ENCODE measurements around the gene MED20.
A peak's percentile ranks its signal among the peaks of the same experiment; 100 is the strongest.

Gene MED20

DNA sequence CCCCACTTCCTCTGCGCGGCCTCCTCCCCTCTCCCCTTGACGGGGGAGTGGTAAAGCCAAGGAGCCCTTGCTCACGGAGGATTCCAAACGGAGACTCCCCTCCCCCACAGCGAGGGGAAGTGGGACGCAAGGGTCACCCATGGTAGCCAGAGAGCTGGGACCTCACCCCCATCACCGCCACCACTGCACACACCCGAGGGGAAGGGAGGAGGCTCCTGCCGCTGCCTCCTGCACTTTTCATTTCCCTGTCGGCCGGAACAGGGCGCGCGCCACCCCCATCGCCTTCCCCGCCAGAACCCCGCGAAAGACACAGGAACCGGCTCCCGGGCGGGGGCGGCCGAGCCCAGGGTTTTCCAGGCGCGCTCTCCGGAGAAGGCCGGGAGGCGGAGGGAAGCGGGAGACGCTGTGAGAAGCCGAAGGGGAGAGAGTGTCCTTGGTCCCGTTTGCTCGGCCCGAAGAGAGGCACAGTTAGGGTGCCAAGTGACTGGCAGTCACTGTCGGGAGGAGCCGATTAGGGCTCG, 19.9 kb upstream of the MED20 start:
- DNase-seq, result peak; percentile 63

DNA sequence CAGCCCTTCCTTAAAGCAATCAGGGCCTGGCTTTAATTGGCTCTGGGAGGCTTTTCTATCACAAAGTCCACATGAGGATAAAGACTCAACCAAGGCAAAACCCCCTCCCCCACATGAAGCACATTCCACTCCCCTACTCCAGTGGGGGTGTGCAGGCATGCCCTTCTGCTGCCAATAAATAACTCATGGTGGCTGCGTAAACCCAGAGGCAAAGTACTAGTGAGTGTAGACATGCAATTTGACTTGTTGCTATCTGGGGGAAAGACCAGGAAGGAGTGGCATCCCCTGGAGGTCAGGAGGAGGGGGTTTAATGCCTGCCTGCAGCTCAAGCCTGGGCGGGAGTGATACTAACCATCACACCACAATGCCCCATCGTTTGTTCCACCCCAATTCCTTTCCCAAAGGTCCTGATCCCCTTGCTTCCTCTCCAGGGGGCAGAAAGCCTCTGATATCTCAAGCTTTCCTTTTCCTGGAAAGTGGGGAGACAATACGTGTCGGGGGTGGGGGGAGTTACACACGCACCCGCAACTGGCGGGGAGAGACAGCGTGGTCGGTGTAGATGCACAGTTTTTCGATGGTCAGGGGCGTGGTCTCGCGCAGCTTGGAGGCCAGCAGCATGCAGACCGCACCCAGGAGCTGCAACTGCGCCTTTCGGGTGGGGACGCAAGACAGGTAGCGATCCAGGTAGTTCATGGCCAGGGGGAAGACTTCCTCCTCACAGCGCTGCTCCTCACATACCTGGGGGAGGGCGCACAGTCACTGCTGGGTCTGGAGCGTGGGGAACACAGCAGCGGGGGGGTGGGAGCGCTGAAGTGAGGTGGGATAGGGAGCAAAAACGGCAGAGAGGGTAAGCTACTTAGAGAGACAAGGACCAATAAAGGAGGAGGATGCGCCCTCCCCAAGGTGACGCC, 19.2 kb upstream of the MED20 start:
- DNase-seq, result peak; percentile 11

DNA sequence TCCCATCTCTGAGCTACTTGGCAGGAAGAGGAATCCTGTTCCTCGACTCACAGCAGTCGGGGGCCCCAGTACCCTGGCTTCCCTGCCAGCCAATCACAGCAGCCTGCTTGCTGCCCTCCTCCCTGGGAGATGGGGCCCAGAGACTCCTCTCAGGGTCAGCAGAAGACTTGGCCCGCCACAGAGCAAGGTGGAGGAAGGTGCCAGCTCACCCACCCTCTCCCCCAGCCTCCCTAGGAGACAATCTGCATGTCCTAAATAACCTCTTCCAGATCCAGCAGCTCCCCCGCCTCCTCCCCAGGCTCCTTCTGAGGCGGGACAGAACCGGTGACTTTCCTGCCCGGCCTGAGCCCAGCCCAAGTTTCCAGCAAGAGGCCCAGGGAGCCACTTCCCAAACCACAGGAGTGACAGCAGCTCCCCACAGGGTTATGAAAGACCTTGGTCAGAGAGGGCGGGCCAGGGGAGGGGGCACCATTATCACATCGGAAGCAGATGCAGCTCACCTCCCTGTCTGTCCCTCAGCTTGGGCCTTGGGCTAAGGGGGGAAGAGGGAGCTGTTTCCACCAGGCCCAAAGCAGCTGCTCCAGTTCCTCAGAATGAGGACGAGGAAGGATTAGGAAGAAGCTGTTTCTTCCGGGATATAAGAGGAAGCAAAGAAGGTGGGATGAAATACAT, 18.4 kb upstream of the MED20 start:
- peak; percentile 32 for DNase-seq

DNA sequence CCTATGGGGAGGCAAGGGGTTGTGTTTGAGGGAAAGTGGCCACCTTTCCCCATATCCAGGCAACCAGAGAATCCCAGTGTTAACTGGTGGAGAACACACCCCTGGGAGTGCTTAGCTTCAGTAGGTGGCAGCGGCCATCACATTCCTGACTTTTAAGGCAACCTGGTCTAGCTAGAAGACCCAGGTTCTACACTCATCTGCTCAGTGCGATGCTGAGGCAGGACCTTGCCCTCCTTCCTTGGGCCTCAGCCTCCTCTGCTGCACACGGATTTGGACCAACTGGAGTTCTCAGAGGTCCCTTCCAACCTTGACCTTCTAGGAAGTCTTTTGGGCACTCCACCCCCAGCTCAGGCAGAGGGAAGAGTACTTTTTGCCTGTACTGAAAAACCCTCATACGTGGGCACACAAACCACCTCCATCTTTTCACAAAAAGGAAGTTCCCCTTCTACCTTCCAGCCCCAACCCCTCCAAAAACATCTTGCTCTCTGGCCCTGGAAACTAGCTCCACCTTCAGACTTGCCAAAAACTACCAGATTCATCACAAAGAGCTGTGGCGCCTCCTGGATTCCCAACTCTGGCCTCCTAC, 17.7 kb upstream of the MED20 start:
- peak; percentile 9 for DNase-seq

DNA sequence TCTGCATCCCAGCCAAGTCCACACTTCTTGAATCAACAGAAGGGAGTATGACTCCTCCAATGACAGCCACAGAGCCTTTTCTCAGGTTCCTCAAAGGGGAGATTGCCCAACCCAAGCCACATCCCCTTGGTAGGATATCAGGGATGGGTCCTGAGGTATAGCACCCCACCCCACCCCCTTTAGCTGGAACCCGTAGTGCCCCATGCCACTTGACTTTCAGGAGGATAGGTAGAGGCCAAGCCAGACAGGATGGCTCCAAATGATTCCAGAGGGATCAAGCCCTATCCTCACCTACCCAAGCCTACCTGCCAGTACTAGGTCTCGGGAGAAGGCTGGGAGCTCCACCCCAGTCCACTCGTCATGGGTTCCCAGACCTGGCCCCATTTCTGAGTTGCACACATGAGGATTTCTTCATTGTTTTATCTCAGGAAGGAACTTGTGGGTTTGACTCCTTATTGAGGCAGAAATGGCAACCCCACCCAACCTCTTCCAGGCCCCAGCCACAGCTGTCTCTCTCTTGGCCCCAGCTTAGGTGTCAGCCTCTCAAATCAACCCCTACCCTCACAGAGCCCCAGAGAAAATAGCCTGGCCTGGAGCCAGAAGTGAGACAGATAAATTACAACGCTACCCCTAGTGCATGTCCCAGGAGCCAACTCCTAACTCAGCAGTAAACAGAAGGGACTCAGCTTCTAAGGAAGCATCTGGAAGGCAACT, 17.1 kb upstream of the MED20 start:
- DNase-seq, result peak; percentile 78

DNA sequence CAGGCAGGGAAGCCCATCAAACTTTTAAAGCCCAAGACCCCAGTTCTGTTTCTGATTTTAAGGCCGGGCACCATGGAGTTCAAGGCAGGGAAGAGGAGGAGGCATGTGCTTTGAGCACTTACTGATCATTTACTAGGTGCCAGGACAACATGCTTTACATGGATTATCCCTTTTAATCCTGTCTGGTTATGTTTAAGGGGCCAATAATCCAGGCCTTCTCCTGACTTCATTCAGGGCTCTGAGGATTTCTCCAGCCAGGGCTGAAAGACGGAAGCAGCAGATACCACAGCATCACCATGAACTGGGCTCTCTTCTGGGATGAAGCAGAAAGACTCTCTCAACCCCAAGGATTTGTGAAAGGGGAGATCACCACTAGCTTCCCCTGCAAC, 16.5 kb upstream of the MED20 start:
- DNase-seq, result no peak

DNA sequence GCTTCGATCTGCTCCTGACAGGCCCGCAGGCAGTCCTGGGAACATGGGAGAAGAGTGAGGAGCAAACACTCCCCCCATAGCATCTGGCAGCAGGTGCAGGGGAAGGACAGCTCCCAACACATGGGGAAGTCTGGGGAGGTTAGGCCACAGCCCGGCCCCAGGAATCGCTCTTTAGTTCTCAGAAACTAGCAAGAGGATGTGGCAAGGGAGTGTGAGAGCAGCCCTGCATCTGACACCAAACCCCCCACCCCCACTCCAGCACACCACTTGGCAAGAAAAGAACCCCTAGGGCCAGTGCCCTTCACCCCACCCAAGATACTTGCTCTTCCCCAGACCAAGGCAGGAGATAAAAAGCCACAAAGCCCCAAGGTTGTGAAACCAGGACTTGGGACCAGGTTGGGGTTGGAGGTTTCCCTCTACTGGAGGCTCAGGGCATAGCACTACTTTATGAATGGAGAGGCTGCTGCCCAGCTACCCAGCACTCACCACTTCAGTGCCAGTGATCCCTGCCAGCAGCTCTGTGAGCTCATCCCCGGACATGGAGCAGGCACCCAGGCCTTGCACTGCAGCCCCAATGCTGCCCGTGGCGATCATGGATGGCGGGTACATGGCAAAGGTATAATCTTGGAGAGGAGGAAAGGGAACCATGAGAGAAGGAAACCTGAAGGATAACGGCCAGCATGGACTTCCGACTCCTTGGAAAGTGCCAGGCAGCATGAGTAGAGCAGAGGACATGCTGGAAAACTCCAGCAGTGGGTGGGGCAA, 15.3 kb upstream of the MED20 start:
- DNase-seq, result peak; percentile 69

DNA sequence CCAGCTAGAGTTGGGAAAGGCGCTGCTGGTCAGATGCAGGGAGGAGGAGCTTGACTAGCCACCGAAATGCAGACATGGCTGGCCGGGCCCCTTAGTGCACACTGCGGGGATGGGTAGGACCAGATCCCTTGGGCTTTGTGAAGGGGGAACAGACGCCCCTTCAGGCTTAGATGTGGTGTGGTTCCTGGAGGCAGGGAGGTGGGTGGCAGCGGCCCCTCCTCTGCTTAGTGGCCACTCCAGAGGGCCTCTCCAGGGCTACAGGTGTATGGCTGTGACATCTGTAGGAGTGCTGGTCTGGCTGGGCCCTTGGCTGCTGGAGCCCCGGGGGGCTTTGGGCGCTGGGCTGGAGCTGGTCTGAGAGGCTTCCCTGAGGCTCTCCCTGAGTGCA, 14.7 kb upstream of the MED20 start:
- DNase-seq, result no peak

DNA sequence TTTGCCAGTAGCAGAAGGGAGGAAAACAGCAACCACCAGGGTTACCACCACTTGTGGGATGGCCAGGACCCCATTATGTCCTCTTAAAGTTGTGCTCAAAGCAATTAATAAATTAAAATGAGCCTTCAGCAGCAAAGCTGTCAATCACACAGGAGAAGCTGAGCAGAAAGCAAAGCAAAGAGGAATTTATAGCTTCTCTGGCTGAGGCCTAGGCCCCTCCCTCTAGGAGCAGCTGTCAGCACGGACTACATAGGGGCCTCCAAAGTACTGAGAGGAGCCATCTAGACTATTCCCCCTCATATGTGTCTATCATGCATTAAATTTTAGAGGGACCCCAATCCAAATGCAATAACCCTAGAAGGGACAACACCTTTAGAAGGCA, 14.2 kb upstream of the MED20 start:
- DNase-seq, result no peak

DNA sequence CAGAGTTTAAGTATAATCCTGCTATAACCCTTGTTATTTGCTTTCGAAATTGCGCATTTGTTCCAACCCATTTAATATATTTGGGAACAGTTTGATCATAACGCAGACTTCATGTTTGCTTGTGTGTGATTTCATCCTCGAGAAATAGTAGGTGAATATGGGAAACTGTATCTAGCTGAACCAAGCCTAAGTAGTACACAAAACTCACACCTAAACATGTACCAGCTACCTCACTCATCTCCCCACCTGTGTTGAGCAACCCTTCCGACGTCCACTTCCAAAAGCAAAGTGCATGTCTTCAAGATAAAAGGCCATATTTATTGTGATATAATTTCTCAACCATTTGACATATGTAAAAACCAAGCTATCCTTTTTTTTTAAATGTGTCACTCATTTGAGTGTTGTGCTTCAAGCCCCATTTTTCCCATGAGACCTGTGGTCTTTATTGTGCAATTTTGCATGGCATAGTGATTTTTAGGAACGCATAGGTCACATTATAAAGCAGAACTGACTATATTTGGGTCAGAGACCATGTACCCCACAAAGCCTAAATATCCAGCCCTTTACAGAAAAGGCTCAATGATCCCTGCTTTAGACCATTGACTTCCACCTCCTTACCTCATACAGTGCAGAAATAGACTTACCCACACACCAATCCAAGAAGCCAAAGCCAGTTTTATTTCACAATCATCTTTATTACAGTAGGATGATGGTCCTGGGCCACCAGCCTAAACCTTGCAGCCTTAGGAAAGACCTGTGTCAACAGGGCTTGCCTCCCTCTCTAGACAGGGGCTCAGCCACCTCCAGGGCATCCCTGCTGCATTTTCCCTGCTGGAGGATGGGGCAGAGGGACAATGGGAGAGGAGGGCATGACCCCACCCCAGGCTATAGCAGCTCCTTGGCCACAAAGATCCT, 13.6 kb upstream of the MED20 start:
- no peak for DNase-seq

DNA sequence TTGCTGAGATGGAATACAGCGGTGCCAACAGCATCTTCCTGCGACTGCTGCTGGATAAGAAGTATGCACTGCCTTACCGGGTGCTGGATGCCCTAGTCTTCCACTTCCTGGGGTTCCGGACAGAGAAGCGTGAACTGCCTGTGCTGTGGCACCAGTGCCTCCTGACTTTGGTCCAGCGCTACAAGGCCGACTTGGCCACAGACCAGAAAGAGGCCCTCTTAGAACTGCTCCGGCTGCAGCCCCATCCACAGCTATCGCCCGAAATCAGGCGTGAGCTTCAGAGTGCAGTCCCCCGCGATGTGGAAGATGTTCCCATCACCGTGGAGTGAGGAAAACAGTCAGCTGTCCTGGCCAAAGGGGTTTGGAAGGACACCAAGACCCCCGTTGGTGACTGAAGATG, 11.4 kb upstream of the MED20 start:
- DNase-seq, result no peak

DNA sequence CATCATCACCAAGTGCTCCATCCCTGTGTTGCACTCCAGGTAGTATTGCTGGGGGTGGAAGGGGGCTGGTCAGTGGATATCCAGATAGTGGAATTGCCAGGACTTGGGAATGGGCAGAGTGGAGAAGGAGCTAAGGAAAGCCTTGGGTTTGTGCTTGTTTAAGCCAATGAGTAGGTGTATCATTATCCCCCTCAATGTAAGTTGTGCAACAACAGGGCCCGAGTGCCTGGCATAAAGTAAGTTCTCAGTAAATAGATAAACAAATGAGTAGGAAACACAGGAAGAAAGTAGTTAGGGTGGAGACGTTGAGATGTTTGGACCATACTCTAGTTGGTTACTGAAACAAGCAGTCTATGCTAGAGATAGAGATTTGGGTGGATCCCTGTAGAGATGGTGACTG, 10.9 kb upstream of the MED20 start:
- no peak for DNase-seq

DNA sequence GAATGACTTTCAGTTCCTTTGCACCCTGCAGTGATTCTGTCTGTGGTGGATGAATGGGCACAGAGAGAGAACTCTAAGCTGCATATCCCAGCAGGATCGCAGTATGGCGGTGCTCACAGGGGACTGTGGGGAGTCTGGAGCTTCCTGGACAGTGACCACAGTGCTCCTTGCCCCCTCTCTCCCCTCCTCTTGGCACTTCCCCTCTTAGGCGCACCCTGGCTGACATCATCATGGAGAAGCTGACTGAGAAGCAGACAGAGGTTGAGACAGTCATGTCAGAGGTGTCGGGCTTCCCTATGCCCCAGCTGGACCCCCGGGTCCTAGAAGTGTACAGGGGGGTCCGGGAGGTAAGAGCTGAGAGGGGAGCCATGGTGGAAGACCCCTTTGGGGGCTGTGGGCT, 9.0 kb upstream of the MED20 start:
- DNase-seq, result no peak

DNA sequence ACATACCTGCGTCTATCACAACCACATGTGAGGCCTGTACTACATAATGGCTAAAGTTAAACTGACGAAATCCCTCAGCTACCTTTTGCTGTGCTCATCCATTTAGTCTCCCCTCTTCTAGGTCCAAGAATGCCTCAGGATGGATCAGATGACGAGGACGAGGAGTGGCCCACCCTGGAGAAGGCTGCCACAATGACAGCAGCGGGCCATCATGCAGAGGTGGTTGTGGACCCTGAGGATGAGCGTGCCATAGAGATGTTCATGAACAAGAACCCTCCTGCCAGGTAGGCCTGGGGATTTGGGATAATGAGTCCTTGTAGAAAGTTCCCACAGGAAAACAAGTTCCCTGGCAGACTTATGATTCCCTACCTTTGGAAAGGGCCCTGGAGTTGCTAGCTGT, 6.3 kb upstream of the MED20 start:
- no peak for DNase-seq

DNA sequence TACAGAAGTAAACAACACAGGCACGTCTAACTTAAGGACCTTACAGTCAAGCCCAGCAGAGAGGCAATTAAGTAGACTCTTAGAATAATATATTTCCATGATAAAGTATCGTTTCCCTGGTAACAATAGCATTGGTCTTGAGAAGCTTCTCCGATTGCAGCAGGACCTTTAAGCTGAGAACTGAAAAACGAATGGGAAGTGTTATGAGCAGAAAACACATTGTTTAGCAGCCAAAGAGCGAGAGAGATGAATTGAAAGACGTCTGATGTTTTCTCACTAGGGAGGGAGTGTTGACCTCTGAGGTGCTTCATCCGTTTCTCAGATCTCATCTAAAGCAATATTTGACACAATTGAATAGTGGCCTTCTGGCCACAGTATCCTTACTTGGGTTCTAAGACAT, 1.2 kb upstream of the MED20 start:
- DNase-seq, result no peak

DNA sequence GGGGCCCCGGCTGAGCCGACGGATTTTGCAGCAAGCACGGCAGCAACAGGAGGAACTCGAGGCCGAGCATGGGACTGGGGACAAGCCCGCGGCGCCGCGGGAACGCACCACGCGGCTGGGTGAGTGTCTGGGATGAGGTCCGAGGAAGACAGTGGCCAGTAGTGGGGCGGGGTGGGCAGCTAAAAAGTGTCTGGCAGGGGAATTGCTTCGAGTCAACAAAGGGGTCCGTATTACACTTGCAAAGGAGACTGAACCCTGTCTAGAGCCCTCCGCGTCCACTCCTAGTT, 716 bp upstream of the MED20 start:
- DNase-seq, result no peak

DNA sequence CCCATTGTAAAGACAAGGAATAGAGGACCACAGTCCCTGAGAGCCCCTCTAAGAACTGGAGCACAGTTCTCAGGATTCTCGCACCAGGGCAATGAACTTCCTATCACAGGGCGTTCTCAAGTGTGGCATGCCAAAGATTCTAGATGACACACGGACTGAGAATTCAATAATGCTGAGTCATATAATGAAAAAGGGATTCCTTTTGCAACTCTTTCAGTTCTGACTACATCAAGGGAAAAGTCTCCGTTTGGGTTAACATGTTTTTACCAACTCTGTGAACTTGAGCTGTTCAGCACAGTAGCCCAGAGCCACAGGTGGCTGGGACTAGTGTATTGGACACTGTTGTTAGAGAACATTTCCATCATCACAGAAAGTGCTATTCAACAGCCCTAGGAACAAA, 3.4 kb downstream of the MED20 start:
- no peak for DNase-seq

DNA sequence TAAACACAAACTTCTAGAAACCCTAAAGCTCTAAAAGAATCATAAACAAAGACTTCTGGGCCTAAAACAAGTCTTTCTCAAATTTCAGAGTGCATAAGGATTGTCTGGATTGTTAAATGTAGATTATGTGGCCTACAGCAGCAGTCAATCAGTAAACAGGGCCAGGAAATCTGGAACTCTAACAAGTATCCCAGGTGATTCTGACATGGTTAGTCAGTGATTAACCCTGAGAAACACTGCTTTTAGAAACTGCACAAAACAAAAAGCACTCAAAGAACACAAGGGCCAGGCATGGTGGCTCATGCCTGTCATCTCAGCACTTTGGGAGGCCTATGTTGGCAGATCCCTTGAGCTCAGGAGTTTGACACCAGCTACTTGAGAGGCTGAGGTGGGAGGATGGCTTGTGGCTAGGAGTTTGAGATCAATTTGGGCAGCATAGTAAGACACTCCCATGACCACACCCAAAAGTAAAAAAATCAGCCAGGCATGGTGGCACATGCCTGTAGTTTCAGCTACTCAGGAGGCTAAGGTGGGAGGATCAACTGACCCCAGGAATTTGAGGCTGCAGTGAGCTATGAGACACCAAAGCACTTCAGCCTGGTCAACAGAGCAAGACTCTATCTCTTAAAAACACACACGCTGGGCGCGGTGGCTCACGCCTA, 5.9 kb downstream of the MED20 start:
- no peak for DNase-seq

DNA sequence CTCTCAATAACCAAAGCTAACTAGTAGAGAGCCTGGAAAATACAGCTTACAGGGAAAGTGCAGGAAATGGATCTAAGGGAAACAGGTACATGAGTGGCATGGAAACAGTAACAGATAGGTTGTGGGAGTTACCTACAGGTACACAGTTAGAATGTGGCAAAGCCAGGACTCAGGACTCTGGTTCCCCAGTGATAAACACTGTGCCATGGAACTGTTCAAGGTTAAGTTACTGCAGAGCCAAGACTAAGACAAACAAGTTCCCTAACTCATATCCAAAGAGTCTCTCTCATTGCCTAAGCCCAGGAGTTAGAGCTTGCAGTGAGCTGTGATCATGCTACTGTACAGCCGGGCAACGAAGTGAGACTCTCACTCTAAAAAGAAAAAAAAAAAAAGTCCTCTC, 6.6 kb downstream of the MED20 start:
- DNase-seq, result no peak

DNA sequence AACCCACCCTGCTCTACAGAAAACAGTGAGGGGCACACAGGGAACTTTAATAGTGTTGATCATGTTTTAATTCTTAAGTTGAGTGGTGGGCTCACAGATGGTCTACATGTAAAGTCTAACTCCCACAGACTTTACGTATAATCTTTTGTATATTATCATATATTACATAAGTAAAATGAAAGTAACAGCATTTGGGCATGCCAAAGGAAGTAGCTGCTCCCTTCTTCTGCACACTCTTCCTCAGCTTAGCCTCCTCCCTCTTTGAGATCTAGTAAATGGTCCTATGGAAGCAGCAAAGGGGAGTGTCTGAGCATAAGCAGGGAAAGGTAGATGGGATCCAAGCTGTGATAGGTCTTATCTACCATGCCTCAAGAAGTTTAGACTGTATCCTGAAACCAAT, 11.2 kb downstream of the MED20 start:
- no peak for DNase-seq

DNA sequence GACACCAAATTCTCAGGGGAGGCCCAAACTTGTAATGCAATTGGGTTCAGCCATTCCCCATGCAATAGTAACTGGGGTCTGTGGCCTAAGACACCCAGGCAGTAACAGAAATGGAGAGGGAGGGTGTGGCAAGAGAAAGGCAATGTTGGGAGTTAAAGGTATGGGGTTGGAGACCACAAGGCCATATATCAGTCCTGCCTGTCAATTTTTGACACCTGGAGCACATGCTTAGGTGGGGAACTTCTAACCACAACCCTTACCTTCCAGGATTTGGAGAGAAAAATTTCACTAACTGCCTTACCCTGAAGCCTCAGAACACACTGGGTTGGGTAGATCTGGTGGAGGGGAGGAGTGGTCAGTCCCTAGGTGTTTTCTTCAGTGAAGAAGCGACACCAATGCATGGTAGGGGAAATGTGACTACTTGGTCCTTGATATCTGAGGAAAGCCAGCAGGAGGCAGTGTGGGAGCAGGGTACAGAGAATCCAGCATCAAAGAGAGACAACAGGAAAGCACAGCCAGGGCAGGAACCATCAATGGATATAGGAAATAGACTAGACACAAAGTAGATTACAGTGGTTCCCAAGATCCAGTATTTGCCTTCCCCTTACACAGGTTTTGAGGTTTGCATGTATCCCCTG, 18.9 kb downstream of the MED20 start:
- peak; percentile 76 for DNase-seq
